MM.1S (cell line): ENCODE results near the gene EBP.
A peak's percentile ranks its signal among the peaks of the same experiment; 100 is the strongest.

Experiments used
- CTCF ChIP-seq: fragments of 300-600 bp; sonication (generic); IDR thresholded peaks from 2 replicates; pipeline ENCODE4 v1.5.1; 2016; ENCODE audit warnings: antibody characterized with exemption, low read length, mixed read lengths
- EZH2 ChIP-seq: fragments of 300-600 bp; sonication (generic); optimal IDR thresholded peaks from 2 replicates; pipeline ENCODE3; 2017; ENCODE audit warnings: low read depth, mild to moderate bottlenecking, antibody characterized with exemption, low read length, mixed read lengths
- EZH2phosphoT487 ChIP-seq: fragments of 300-600 bp; sonication (generic); IDR thresholded peaks from 2 replicates; pipeline ENCODE4 v1.6.1; 2018; ENCODE audit warnings: antibody characterized with exemption, low read length

GRCh38 chrX:48511560-48511959 is 10.0 kb upstream of the EBP start:
- TF ChIP-seq CTCF (peak; percentile 18), EZH2phosphoT487 (no peak), EZH2 (no peak)
